Glomerular visceral epithelial cell (primary cell): Measurements from ENCODE around the gene COQ5.
A peak's percentile ranks its signal among the peaks of the same experiment; 100 is the strongest.
"Not testable (repeated sequence)": the region's sequence is repeated elsewhere in the genome, so short reads cannot be mapped to it uniquely, and the experiment has no call there.

Experiments used
- DNase-seq: peaks from one replicate; pipeline ENCODE4 v3.0.0-alpha.2; 2016; ENCODE audit errors: extremely low spot score

The COQ5 gene, protein sequence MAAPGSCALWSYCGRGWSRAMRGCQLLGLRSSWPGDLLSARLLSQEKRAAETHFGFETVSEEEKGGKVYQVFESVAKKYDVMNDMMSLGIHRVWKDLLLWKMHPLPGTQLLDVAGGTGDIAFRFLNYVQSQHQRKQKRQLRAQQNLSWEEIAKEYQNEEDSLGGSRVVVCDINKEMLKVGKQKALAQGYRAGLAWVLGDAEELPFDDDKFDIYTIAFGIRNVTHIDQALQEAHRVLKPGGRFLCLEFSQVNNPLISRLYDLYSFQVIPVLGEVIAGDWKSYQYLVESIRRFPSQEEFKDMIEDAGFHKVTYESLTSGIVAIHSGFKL

DNA sequence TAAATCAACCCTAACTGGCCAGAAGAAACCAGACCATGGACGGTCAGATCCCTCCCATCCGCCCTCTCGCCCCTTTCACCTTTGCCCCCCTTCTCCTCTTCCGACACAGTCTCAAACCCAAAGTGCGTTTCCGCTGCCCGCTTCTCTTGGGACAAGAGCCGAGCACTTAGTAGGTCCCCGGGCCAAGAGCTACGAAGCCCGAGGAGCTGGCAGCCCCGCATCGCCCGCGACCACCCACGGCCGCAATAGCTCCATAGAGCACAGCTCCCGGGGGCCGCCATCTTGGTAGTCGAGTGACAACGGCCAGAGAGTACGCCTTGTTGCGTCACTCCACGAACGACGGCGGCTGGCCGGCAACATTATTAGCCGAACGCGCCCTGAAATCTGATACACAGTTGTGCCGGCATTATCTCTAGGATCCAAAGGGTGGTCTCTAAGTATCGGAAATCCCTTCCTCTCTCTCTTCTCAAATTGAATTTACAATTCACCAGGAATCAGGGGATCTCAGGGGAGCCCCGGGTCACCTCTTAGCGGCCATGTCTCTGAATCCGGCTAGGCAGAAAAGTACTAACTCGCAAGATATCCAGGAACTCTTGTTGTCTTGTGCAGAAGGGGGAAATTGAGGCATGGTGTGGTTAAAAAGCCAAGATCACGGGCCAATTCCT, at the start of gene COQ5:
Gene COQ5, minus strand, starts transcription at position 298 of the 665 bp plus-strand sequence. Its CDS starts 17 bp downstream, at position 281.
- peak; percentile 74 for DNase-seq

DNA sequence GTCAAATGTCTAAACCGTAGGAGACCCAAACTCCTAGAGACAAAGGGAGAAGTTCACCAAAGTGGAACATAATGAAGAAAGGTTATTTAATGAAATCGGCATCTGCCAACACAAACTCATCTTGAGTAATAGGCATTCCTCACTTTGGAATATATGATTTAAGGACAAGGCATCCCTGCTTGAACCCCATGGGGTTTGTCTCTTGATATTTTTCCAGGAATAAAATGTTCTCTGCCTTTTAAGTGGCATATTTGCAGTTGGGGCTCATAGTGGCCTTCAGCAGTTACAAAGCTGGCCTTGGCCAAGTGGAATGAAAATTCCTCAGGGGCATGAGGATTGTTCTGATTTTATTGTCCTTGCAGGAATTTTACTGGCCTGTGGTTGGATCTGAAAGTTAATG, 45.1 kb upstream of the COQ5 start:
- no peak for DNase-seq

DNA sequence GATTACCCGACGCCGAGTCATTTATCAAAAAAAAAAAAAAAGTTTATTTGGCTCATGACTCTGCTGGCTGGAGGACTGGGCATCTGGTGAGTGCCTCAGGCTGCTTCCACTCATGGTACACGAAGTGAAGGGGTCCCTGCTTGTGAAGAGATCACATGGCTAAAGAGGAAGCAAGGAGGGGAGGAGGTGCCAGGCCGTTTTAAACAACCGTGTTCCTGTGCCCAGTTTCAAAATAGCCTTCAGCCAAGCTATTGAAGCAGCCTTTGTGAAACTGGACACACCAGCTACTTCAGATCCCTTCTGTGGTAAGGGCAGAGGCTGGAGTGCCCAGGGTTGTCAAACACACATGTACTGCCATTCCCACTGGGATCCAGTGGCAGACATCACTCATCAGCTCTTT, 44.6 kb upstream of the COQ5 start:
- DNase-seq: no peak

DNA sequence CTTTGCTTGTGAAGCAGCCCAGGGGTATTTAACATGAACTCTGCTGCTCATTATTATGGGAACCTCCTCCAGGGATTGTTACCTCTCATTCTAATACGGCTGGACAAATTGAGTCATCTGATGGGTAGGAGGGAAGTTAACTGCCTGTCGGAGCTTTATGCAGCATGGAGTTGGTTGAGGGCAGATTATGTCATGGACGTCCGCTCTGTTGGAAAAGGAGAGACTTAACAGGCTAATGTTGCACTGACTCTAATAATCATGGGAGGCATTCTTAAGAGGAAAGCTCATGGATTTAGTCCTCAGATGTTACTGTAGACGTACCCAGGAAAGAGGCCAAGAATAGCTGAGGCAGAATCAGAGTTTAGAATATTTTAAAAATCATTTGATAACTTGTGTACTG, 42.3 kb upstream of the COQ5 start:
- DNase-seq: no peak

DNA sequence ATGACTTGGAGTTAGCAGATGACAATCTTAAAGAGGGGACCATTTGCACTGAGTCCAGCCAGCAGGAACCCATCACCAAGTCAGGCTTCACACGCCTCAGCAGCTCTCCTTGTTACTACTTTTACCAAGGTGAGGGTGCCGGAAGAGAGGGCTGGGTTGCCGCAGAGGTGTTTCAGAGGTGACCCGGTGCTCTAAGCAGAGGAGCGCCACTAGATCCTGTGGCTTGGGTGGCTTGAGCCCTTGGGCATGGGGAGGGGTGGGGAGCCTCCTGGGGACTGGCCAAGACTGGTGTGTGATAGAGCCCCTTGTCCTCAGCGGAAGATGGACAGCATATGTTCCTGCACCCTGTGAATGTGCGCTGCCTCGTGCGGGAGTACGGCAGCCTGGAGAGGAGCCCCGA, 34.5 kb upstream of the COQ5 start:
- DNase-seq: no peak

DNA sequence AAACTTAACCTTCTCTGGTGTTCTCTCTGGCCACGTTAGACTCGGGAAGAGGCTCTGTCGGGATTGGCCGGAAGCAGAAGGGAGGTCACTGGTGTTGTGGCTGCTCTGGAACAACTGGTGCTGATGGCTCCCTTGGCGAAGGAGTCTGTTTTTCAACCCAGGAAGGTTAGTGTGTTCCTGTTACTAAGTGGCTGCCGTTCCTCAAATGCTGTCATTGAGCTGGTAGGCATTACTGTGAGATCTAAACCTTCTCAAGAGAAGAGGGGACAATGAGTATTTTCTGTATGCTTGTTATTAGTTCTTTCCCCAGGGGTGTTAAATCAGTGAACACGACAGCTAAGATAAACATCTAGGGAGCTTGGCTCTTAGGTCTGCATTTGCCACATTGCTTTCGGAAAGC, 33.9 kb upstream of the COQ5 start:
- DNase-seq: no peak

DNA sequence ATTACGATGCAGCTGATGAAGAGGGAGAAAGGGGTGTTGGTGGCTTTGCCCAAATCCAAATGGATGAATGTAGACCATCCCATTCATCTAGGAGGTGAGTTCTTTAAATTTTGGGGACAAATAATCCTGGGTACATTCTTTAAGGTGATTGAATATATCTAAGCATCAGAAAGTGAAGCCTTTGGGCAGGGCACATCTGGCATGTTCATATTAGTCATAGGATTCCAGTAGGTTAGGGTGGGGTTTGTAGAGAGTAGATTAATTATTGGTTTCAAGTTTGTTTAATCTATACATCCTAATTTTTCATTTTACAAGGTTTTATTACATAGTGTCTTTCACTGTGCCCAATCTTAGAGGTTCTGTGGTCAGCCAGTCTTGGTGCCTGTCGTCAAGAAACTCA, 28.6 kb upstream of the COQ5 start:
- DNase-seq: no peak

DNA sequence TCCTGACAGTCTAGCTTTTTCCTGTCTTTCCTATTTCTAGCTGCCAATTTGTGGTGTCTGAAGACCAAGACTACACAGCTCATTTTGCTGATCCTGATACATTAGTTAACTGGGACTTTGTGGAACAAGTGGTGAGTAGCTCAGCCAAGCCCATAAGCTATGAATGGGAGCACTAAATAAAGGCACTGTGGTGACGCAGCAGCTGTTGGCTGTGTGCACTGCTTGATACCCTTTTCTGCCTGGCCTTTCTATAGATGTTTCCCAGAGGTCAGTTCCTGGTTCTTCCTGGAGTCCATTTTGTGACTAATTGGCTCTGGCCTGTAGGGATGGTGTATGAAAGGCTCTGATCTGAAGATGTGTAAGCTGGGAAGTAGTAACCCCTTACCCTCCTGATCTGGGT, 25.7 kb upstream of the COQ5 start:
- no peak for DNase-seq

DNA sequence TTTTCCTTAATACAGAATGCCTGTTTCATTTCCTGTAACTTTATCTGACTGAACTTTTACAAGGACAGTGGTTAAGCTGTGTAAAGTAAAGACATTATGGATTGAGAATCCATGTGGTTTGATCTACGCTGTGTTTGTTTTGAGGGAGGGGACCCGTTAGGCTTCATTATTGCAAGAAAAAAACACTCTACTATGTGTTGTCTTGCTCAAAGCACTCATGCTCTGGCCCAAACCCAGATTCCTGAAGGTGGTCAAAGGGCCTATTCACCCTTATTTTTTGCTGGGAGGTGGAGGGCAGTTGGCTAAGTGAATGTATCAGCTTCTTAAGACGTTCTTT, 17.1 kb upstream of the COQ5 start:
- no peak for DNase-seq

DNA sequence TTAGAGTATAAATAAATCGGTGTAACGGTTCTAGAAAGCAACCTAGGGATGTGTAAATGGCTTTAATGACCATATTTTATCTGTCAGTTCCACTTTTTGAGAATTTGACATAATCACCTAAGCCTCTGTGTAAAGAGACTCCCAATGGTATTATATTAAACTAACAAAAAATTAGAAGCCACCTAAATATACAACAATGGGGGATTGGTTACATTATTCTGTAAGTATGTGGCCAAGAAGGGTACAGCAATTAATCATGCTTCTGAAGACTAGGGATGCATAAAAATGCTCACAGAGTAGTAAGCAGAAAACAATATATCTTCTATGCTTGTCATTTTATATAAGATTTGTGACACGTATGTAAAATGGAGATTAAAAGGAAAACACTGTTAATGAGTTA, 15.7 kb upstream of the COQ5 start:
- no peak for DNase-seq

DNA sequence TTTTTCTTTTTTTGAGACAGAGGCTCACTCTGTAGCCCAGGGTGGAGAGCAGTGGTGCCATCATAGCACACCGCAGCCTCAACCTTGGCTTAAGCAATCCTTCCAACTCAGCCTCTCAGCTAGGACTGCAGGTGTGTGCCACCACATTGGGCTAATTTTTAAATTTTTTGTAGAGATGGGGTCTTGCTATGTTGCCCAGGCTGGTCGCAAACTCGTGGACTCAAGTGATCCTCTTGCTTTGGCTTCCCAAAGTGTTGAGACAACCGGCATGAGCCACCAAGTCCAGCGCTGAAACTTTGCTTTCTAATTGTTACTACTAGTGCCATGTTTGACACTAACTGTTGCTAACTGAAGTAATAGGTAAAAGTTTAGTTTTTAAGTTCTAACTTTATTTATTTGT, 13.2 kb upstream of the COQ5 start:
- DNase-seq: no peak

DNA sequence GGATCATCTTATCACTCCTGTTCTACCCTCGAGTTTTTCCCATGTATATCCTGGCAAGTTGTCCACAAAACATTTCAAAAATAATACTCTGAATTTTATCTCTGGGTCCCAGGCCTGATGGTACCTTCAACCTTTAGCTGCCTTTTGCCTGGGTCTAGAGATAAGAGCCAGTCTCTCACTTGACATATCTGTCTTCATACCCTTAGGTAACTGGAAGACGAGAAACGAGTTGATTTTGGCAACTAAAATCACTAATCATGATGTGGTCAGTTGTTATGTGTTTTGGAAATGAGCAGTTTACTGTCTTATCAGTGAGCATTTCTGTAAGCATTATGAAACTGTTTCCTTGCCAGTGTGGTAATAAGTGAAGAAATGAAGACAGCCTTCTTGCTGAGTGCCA, 11.5 kb upstream of the COQ5 start:
- DNase-seq: no peak

DNA sequence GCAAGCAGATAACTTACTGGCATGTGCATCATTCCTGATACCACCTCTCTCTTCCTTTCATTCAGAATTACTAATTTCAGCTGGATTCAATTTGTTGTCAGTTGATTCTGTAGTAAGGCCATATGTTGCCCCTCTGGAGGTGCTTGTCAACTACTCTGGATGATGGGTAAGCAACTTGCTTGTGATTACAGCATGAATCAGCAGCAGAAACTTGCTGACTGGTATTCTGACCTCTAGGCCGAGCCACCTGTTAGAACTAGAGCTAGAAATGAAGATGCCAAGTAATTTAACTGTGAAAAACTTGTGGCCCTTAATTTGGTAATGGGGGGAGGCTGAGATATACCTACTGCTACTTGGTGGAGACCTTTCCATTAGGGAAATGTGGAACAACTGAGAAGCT, 10.3 kb upstream of the COQ5 start:
- DNase-seq: no peak

DNA sequence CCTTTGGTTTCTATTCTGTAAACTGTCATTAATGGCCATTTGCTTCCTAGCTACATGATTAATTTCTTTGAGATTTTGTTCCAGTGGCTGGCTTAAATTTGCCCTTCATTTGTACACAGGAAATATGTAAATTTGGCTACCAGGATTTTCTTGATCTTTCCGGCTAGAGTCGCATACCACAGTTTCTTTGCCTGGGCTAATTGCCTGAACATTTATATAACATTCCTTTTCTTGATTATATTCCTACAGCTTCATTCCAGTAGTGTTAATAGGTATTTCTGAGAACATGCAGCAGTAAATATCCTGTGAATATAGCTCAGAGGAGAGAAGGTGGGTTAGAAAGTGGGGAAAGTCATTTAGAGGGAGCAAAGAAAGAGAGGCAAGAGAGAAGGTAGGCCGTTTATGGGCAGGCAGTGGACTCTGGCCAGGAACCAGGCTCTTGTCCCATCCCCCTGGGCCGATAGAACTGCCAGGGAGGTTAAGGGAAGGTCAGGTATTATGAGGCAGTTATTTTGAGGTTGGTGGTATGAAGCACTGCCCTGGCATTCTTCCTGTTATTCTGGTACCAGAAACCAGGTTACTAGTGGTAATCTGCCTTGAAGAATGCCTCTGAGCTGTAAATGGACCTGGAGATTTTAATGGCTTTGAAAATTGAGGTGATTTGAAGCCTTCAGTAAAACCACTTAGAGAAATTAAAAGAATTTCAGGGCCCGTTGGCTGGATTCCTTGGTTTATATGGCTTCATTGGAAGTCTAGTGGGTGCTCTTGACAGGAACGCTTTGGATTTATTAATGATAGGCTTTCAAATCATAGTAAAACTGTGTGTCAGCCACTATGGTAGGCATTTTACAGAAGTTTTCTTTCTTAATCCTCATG, 9.6 kb upstream of the COQ5 start:
- DNase-seq: peak; percentile 82

DNA sequence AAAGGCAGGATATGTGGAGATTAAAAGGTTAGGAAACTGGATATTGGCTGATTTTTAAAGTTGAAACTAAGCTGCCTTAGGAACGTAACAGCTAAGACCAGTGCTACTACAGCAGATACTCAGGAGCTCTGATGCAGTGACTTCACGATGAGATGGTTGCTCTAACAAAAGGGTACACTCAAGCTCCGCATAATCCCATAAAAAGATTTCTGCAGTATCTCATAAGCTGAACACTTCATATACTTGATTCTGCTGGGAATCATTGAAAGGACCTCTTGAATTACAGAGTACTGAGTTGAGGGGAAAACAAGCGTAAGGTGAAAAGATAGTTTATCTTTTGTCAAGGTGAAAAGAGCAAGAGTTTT, 8.9 kb upstream of the COQ5 start:
- no peak for DNase-seq

DNA sequence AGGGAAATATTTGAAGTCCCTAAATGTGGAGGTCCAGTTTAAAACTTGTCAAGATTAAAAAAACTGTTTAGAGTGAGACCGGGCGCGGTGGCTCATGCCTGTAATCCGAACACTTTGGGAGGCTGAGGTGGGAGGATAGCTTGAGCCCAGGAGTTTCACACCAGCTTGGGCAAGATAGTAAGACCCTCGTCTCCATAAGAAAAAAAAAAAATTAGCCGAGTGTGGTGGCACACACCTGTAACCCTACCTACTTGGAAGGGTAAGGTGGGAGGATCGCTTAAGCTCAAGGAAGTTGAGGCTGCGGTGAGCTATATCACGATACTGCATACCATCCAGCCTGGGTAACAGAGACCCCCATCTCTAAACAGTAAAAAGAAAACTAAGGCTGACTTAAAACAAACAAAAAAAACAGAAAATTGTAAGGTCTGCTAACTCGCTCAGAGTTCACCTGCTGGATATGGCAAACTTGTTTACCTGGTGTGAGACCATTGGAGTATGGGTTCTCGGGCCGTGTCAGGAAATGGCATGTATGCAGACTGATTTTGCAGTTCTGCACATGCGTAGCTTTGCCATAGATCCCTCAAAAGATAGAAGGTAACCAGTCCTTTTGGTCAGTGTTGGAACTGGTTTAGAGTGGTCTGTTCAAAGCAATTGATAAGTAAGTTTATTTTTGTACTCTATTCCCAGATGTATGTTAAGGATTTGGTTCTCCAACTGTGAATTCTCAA, 7.3 kb upstream of the COQ5 start:
- no peak for DNase-seq

DNA sequence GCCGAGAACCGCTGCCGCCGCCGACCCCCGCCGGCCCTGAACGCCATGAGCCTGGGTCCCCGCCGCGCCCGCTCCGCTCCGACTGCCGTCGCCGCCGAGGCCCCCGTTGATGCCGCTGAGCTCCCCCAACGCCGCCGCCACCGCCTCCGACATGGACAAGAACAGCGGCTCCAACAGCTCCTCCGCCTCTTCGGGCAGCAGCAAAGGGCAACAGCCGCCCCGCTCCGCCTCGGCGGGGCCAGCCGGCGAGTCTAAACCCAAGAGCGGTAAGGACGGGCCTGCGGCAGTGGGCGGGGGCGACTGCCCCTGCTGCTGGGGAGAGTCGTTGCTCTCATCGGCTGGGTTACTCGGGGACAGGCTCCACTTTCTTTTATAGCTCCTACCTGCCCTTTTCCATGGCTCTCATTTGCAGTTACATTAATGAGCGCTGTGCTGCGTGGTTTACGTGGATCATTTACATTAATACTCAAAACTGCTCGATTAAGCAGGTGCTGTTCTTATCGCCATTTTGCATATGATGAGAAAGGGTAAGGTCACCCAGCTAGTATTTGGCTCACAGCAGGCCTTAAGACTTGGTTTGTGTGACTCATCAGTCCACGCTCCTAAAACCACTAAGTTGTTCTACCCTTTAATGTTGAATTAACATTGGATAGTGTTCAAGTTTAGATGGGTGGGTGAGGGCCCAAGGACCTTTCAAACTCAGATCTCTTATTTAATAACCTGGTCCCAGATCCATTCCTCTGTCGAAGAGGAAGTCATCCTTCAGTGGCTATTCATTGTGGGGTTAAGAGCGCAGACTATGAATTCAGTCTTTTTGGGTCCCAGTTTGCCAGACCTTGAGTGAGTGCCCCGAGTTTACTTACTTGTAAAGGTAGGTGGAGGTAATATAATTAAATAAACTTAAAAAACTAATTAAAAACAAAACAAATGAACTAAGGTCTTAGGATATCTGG, 6.0 kb upstream of the COQ5 start:
- DNase-seq: peak; percentile 58

DNA sequence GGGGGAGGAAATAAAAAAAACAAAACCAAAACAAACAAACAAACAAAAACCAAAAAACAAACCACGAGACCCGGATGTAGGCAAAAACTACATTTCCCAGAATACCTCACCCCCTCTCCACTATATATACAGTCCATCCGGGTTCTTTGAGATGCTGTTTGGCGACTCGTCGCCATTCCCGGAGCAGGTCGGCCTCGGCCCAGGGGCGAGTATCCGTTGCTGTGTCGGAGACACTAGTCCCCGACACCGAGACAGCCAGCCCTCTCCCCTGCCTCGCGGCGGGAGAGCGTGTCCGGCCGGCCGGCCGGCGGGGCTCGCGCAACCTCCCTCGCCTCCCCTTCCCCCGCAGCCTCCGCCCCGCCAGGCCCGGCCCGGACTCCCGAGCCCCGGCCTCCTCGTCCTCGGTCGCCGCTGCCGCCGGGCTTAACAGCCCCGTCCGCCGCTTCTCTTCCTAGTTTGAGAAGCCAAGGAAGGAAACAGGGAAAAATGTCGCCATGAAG, 5.3 kb upstream of the COQ5 start, which contains the start of gene RNF10:
Gene RNF10, plus strand, starts transcription at position 154 of the 500 bp plus-strand sequence. CDS start 456 bp downstream, outside the sequence.
- DNase-seq: peak; percentile 78

DNA sequence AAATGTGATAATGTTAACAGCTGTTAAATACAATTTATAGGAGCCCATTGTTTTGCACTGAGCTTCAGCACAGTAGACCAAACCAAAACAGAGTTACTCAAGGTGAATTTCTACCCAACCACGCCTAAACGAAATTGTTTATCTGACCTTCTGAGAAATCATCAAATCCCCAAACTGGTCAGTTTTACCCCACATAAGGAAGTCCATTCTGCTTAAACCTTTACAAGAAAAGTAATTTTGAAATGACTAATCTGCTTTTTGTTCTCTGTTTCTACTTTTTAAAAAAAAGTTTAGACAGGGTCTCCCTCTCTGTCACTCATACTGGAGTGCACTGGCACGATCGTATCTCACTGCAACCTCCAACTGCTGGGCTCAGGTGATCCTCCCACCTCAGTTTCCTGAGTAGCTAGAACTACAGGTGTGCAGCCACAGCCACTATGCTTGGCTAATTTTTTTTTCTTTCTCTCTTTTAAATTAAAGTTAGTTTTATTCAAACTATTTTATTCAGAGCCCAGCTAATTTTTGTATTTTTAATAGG, 3.8 kb upstream of the COQ5 start:
- DNase-seq: no peak

DNA sequence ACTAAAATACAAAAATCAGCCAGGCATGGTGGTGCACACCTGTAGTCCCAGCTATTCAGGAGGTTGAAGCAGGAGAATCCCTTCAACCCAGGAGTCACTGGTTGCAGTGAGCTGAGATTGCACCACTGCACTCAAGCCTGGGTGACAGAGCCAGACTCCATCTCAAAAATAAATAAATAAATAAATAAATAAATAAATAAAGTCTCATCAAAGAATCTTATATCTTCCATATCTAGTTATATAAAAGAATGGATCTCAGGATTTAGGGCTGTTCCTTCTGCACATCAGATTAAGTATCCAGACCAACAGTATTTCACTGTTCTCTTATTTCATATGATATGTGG, 1.4 kb upstream of the COQ5 start:
- not testable (repeated sequence) for DNase-seq
